Gastrocnemius medialis (tissue), 4 donors: ENCODE data around the gene SCP2. TPM values are rescaled to one million over a fixed set of nuclear protein-coding genes. Genes with fewer than 3 reads are reported as not detected.

Experiments used
- ATAC-seq, 2 donors: fragments of 150-250 bp; one replicate each; pipeline ENCODE4 v1.9.1; 2016
- DNase-seq, 2 donors: peaks; one replicate each; pipeline ENCODE4 v3.0.0-alpha.2; 2019
- H3K27ac ChIP-seq, 4 donors: fragments of 200-600 bp; sonication (generic); 1 replicate in 1 of 4; 2 replicates in 3 of 4; pipeline ENCODE4 v1.5.1; 2016 to 2018; ENCODE audit warnings: mild to moderate bottlenecking in 2 of 4, moderate library complexity in 1 of 4
- H3K27me3 ChIP-seq, 3 donors: fragments of 200-600 bp; sonication (generic) in 2 of 3; 1 replicate in 1 of 3; 2 replicates in 2 of 3; pipeline versions ENCODE4 v1.5.1 to v1.6.0; 2016 to 2019; ENCODE audit warnings: mild to moderate bottlenecking in 1 of 3, moderate library complexity in 1 of 3
- H3K36me3 ChIP-seq, 2 donors: fragments of 200-600 bp; sonication (generic) in 1 of 2; one replicate each; pipeline ENCODE4 v1.5.1; 2017 to 2018
- H3K4me1 ChIP-seq, 2 donors: fragments of 200-600 bp; sonication (generic) in 1 of 2; one replicate each; pipeline ENCODE4 v1.5.1; 2016 to 2017; ENCODE audit warnings: mild to moderate bottlenecking in 2 of 2
- H3K4me3 ChIP-seq, 4 donors: fragments of 200-600 bp; sonication (generic) in 3 of 4; 1 replicate in 1 of 4; 2 replicates in 3 of 4; pipeline ENCODE4 v1.5.1; 2016 to 2019; ENCODE audit warnings: mild to moderate bottlenecking in 2 of 4
- H3K9me3 ChIP-seq, 3 donors: fragments of 200-600 bp; sonication (generic) in 2 of 3; 1 replicate in 1 of 3; 2 replicates in 2 of 3; pipeline ENCODE4 v1.5.1; 2016 to 2019
- POLR2A ChIP-seq, 2 donors: fragments of 450-650 bp; IDR thresholded peaks; one replicate each; pipeline ENCODE4 v1.6.1; 2017; ENCODE audit warnings: antibody characterized with exemption in 2 of 2, mild to moderate bottlenecking in 2 of 2, moderate library complexity in 2 of 2
- in situ Hi-C, 4 donors: fragments of 200-750 bp; cut with MboI; loops; one replicate each; pipeline versions ENCODE4 v1.15.0 to v1.8.0; 2017; ENCODE audit warnings: low sequenced_read_pairs in 4 of 4
- intact Hi-C: fragments of 100-400 bp; cut with DNase I; formaldehyde crosslinking; loops from one replicate; pipeline ENCODE4 v1.15.1; 2023; ENCODE audit warnings: low total_unique reads
- total RNA-seq, 4 donors: library from RNA; depleted of rRNA; stranded (reverse); fragments of >200 nt; gene quantifications; one replicate each; pipeline versions ENCODE4 v1.1.0 to v1.2.3, GENCODE V29; 2016
- TF ChIP-seq, protein P1 (sequence below), 5 experiments: fragments of 450-650 bp in 3 of 5; fragments of 200-600 bp in 2 of 5; sonication (generic) in 2 of 5; IDR thresholded peaks in 4 of 5; conservative IDR thresholded peaks in 1 of 5; 1 replicate in 4 of 5; 2 replicates in 1 of 5; pipeline ENCODE4 v1.5.1; 2016 to 2019; ENCODE audit warnings: antibody characterized with exemption in 5 of 5, mild to moderate bottlenecking in 3 of 5, moderate library complexity in 3 of 5

Gene SCP2
- total RNA-seq, 4 donors from 2014 or later, result 44.6 to 75.4 (median 61.1) TPM

DNA sequence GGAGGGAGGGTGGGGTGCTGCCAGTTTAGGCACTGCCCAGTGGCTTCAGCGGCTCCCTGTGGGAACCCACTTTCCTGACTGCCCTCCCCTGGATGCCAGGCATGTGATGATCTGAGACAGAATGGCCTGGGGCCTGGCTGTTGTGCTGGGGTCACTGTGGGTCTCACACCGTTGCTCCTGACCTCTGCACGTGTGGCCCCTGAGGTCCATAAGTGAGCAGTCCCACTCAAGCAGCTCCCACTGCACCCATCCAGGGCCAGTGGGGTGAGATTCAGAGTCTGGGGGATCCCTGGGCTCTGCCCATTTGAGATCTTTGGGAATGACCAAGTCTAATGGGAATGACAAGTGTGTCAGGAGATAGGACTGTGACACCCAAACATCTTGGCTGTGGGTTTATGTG lies 153.0 kb downstream of the SCP2 start:
- H3K36me3 ChIP-seq, result no peaks in the 10 kb centered on the region
- no peaks in the 10 kb centered on the region for H3K4me1 ChIP-seq
- no peak overlapping the region for H3K4me3 ChIP-seq
- no peaks in the 10 kb centered on the region for H3K27me3 ChIP-seq
- in situ Hi-C loops (no loop called here), intact Hi-C loops (no loop called here)
- TF ChIP-seq, protein P1, sequence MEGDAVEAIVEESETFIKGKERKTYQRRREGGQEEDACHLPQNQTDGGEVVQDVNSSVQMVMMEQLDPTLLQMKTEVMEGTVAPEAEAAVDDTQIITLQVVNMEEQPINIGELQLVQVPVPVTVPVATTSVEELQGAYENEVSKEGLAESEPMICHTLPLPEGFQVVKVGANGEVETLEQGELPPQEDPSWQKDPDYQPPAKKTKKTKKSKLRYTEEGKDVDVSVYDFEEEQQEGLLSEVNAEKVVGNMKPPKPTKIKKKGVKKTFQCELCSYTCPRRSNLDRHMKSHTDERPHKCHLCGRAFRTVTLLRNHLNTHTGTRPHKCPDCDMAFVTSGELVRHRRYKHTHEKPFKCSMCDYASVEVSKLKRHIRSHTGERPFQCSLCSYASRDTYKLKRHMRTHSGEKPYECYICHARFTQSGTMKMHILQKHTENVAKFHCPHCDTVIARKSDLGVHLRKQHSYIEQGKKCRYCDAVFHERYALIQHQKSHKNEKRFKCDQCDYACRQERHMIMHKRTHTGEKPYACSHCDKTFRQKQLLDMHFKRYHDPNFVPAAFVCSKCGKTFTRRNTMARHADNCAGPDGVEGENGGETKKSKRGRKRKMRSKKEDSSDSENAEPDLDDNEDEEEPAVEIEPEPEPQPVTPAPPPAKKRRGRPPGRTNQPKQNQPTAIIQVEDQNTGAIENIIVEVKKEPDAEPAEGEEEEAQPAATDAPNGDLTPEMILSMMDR (IDR thresholded peaks at IDR 0.05 in 4 of 5, conservative IDR thresholded peaks at IDR 0.05 in 1 of 5), result no peak
- no peak for TF ChIP-seq POLR2A (IDR thresholded peaks at IDR 0.05)
- no peak overlapping the region for H3K27ac ChIP-seq
- no peaks in the 10 kb centered on the region for H3K9me3 ChIP-seq
- no peak for ATAC-seq
- DNase-seq, result no peak

DNA sequence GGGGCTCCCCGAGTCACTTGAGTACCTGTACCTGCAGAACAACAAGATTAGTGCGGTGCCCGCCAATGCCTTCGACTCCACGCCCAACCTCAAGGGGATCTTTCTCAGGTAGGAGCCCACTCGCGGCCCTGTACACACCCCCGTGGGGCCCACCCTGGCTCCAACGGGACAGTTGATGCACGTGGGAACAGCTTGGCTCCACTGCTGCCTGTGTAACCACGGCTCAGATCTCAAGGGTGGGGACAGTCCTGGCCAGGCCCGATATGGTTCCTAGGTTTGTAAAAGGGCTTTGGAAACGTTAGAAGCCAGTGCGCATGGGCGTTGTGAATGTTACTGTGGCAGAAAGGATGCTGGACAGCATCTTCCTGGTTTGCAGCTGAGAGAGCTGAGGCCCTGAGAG lies 153.7 kb downstream of the SCP2 start:
- in situ Hi-C loops, result no loop called here

DNA sequence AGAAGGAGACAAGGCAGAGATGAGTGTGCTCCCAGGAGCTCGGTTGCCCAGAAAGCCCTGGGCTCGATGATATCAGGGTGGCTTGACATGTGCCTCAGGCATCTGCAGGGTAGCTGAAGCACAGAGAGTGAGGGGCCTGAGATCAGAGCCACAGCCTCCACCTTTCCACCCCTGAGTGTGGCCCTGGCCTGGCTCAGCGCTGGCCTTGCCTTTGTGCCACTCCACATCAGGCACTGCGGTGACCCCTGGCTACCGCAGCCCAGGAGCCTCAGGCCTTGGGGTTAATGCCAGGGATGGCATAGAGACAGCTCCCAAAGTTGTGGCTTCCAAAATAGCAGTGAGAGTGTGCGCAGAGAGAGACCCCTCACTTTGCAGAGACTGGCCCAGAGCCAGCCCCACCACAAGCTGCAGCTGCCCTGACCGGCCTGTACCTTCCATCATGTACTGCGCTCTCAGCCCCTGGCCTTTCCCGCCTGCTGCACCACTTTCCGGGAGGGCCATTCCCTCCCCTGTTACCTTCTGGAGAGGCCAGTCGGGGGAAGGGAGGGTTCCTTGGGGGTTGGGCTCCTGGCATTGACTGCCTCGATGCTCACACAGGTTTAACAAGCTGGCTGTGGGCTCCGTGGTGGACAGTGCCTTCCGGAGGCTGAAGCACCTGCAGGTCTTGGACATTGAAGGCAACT lies 154.4 kb downstream of the SCP2 start:
- no peaks in the 10 kb centered on the region for H3K27me3 ChIP-seq
- TF ChIP-seq, protein P1 (IDR thresholded peaks at IDR 0.05 in 4 of 5, conservative IDR thresholded peaks at IDR 0.05 in 1 of 5), result no peak
- no peak for TF ChIP-seq POLR2A (IDR thresholded peaks at IDR 0.05)
- no peak for DNase-seq
- no peaks in the 10 kb centered on the region for H3K4me1 ChIP-seq
- H3K36me3 ChIP-seq, result no peaks in the 10 kb centered on the region
- in situ Hi-C loops (no loop called here), intact Hi-C loops (no loop called here)
- H3K27ac ChIP-seq, result no peak overlapping the region
- no peak for ATAC-seq
- H3K4me3 ChIP-seq, result no peak overlapping the region
- H3K9me3 ChIP-seq, result no peaks in the 10 kb centered on the region

More for the DNA sequence above, 153.7 kb downstream of the SCP2 start:
- ATAC-seq (no peak), DNase-seq (no peak)
- Histone ChIP-seq H3K4me1 (no peaks in the 10 kb centered on the region), H3K36me3 (no peaks in the 10 kb centered on the region), H3K9me3 (no peaks in the 10 kb centered on the region), H3K27ac (no peak overlapping the region), H3K4me3 (no peak overlapping the region), H3K27me3 (no peaks in the 10 kb centered on the region)
- TF ChIP-seq POLR2A (IDR thresholded peaks at IDR 0.05), result no peak
- TF ChIP-seq, protein P1 (IDR thresholded peaks at IDR 0.05 in 4 of 5, conservative IDR thresholded peaks at IDR 0.05 in 1 of 5), result no peak
- intact Hi-C loops, result no loop called here

DNA sequence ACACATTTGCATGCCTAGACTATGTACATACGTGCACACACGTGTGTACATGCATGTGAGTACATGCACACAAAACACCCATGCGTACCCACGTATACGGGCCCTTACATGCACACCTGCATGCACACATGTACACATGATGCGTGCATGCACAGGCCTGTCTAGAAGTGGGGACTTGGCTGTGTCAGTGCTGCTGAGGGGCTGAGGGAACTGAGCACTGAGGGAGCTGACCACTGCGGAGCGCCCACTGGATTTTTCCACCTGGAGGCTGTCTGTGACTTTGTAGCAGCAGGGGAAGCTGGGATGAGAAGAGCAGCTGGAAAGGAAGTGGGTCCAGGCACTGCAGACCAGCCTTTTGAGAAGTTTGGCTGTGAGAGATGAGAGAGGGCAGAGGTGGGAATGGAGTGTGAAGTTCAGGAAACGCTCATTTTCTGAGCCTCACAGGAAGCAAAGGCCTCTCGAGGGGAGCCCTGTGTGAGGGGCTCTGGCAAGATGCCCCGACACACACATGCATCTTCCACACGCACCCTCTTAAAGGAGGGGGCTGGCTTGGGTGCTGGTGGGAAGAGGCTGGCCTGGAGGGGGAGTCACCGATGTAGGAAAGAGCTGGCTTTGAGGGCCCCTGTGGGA lies 155.9 kb downstream of the SCP2 start:
- Histone ChIP-seq H3K4me1 (no peaks in the 10 kb centered on the region), H3K27ac (no peak overlapping the region), H3K36me3 (no peaks in the 10 kb centered on the region), H3K27me3 (no peaks in the 10 kb centered on the region), H3K4me3 (no peak overlapping the region), H3K9me3 (no peaks in the 10 kb centered on the region)
- in situ Hi-C loops (no loop called here), intact Hi-C loops (no loop called here)
- TF ChIP-seq POLR2A (IDR thresholded peaks at IDR 0.05), result no peak
- TF ChIP-seq, protein P1 (IDR thresholded peaks at IDR 0.05 in 4 of 5, conservative IDR thresholded peaks at IDR 0.05 in 1 of 5), result no peak
- DNase-seq (no peak), ATAC-seq (no peak)
